Fibroblast of gingiva (primary cell): ENCODE data around the gene NEIL1.
"Not testable (repeated sequence)": the region's sequence is repeated elsewhere in the genome, so short reads cannot be mapped to it uniquely, and the experiment has no call there.

Source experiments
- DNase-seq: peaks from one replicate; pipeline ENCODE4 v3.0.0-alpha.2; 2011; ENCODE audit warnings: low read depth

Gene NEIL1

GRCh38 chr15:75380773-75381172, 33.9 kb downstream of the NEIL1 start:
- DNase-seq: no peak

DNA sequence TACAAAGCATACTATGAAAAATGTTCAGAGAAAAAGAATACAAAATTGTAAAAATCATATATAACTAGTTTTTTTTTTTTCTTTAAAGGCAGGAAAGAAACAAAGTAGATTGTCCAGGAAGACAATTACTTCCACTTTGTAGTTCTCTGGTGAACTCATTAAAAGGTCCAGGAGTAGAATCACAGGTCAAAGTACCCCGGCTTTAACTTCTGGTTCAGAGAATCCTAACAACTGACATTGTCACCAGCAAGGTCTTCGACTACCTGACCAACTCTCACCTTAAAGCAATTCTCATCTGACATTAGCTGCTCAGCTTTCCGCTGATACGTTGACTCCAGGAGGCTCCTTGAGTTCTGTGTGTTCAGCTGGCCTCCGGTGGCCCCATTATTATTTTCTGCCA, 37.1 kb downstream of the NEIL1 start:
- DNase-seq: not testable (repeated sequence)

DNA sequence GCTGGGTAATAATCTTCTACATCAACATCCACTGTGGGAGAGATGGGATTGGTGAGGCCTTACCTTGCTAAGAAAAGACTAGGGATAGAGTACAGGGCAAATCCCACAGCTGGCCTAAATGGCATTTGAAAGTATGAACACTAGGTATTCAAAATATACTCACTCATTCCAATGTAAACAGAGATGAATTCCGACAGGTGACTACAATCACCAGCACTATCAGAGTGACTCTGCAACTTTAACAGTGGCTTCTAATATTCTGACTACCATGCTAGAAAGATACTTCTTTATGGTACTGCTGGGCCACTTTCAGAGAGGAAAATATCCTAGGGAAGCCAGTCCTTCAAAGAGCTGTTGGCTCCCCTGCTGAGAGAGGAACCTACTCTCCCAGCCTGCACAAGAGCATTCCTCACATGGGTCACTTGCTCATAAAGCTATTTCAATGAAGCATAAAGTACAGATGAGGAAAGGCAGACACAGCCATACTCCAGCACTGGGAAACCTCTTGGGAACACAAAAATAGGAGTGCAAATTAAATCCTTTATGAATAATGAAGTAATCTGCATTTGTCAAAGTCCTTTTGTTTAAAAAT, 43.0 kb downstream of the NEIL1 start:
- DNase-seq: no peak

DNA sequence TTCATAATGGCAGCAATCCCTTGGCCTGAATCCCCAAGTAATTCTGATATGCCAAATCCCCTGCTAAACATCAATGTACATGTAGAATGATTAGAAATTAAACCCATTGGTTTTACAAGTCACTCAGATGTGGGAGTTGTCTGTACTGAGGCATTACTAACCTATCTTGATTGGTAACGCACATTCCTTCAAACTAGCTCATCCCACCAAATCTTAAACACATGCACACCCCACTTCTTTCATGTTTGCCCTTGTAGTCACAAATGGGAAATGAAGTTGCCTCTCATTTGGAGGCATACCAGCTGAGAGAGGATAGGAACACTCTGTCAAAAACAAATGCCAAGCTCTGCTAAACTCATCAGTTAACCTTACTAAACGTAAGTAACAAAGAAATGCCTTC, 50.7 kb downstream of the NEIL1 start:
- no peak for DNase-seq

DNA sequence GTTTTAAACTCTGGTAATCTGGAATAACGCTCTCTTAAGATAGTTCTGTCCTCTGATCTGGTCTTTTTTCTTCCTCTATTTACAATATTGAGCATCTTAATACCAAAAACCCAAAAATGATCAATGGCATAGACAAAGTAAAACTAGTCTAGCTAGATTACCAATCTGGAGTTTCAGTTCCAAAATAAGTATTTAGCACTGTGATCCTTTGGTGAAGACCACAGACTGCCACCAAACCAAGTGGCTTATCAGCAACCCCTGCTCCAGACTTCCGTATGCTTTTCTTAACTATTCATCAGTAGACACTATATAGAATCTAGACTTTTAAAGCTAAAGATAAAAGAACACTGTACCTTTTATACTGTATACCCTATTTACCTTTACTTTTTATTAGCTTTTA, 57.1 kb downstream of the NEIL1 start:
- DNase-seq: no peak
